ENCODE measurements around the gene LEUTX. TPM values are rescaled to one million over a fixed set of nuclear protein-coding genes. Genes with fewer than 3 reads are reported as not detected.
"Not testable (repeated sequence)": the region's sequence is repeated elsewhere in the genome, so short reads cannot be mapped to it uniquely, and the experiment has no call there.

Gene LEUTX
- total and polyA plus RNA-seq, 3 experiments from 2014 or later, result not detected

GRCh38 chr19:39808688-39809087 lies 30.0 kb downstream of the LEUTX start:
- not testable (repeated sequence) for H3K36me3 ChIP-seq (ENCODE audit: insufficient read depth, low read length); H3K4me3 ChIP-seq (ENCODE audit: low read length)
- CTCF ChIA-PET, result interaction anchor here (1.4 to 2.6 kb wide), 2 partner anchors 16 to 35 kb away, joined by 5 to 9 read pairs; no protein-coding TSS in a partner anchor

GRCh38 chr19:39809368-39809767 lies 30.7 kb downstream of the LEUTX start:
- Mint-ChIP-seq H3K27ac (peak overlapping the region in 1 of 8 donors; percentile 34), H3K27me3 (peaks cover 4 to 6% of the 10 kb centered on the region in 2 donors), H3K36me3 (peaks cover 0 to 3% (median 2%) of the 10 kb centered on the region in 3 donors), H3K9me3 (no peaks in the 10 kb centered on the region), H3K4me1 (no peaks in the 10 kb centered on the region), H3K4me3 (no peak overlapping the region)
- Histone ChIP-seq H3K27ac (ENCODE audit: low read depth, low read length) (no peak overlapping the region), H3K4me1 (ENCODE audit: insufficient read depth, low read length) (no peaks in the 10 kb centered on the region), H3K27me3 (ENCODE audit: insufficient read depth, low read length, poor library complexity, severe bottlenecking) (no peaks in the 10 kb centered on the region), H3K4me3 (ENCODE audit: low read length) (no peak overlapping the region), H3K36me3 (ENCODE audit: insufficient read depth, low read length) (no peaks in the 10 kb centered on the region), H3K9me3 (ENCODE audit: low read length) (no peaks in the 10 kb centered on the region)
- ChIA-PET POLR2A (no interaction called here), CTCF (interaction anchor here (2.6 kb wide), 1 partner anchor 16 kb away, joined by 9 read pairs; no protein-coding TSS in a partner anchor)
- no peak for DNase-seq

More at GRCh38 chr19:39808688-39809087, 30.0 kb downstream of the LEUTX start:
- H3K9me3 ChIP-seq (ENCODE audit: low read length); H3K27ac ChIP-seq (ENCODE audit: low read depth, low read length); POLR2A ChIA-PET; H3K27me3 ChIP-seq (ENCODE audit: insufficient read depth, low read length, poor library complexity, severe bottlenecking); H3K4me1 Mint-ChIP-seq; H3K9me3 Mint-ChIP-seq; H3K4me3 Mint-ChIP-seq; DNase-seq; H3K36me3 Mint-ChIP-seq; H3K4me1 ChIP-seq (ENCODE audit: insufficient read depth, low read length): not testable (repeated sequence)
- Mint-ChIP-seq H3K27me3 (peaks cover 8 to 13% of the 10 kb centered on the region in 2 donors), H3K27ac (peak overlapping the region in 2 of 8 donors; percentile 27 to 85)

- Mint-ChIP-seq H3K9me3 (no peaks in the 10 kb centered on the region), H3K4me3 (no peak overlapping the region), H3K27ac (no peak overlapping the region), H3K27me3 (peaks cover under 1 to 3% of the 10 kb centered on the region in 2 donors), H3K36me3 (peaks cover 0 to 3% (median 2%) of the 10 kb centered on the region in 3 donors), H3K4me1 (no peaks in the 10 kb centered on the region)
- Histone ChIP-seq H3K27ac (ENCODE audit: low read depth, low read length) (no peak overlapping the region), H3K9me3 (ENCODE audit: low read length) (no peaks in the 10 kb centered on the region), H3K4me1 (ENCODE audit: insufficient read depth, low read length) (no peaks in the 10 kb centered on the region), H3K27me3 (ENCODE audit: insufficient read depth, low read length, poor library complexity, severe bottlenecking) (no peaks in the 10 kb centered on the region), H3K4me3 (ENCODE audit: low read length) (no peak overlapping the region), H3K36me3 (ENCODE audit: insufficient read depth, low read length) (no peaks in the 10 kb centered on the region)
- ChIA-PET CTCF (interaction anchor here (1.0 kb wide), 1 partner anchor 18 kb away, joined by 3 read pairs; no protein-coding TSS in a partner anchor), POLR2A (no interaction called here)
- DNase-seq, result no peak
Measured at GRCh38 chr19:39810424-39810823, 31.8 kb downstream of the LEUTX start.

- H3K4me1 Mint-ChIP-seq, result peaks cover 0 to 4% (median 2%) of the 10 kb centered on the region in 3 donors
- H3K9me3 Mint-ChIP-seq, result no peaks in the 10 kb centered on the region
- H3K4me3 Mint-ChIP-seq, result no peak overlapping the region
- Histone ChIP-seq H3K27ac (ENCODE audit: low read depth, low read length) (no peak overlapping the region), H3K27me3 (ENCODE audit: insufficient read depth, low read length, poor library complexity, severe bottlenecking) (no peaks in the 10 kb centered on the region), H3K4me3 (ENCODE audit: low read length) (no peak overlapping the region), H3K9me3 (ENCODE audit: low read length) (no peaks in the 10 kb centered on the region), H3K36me3 (ENCODE audit: insufficient read depth, low read length) (no peaks in the 10 kb centered on the region), H3K4me1 (ENCODE audit: insufficient read depth, low read length) (no peaks in the 10 kb centered on the region)
- no peak overlapping the region for H3K27ac Mint-ChIP-seq
- peaks cover 0 to under 1% of the 10 kb centered on the region in 2 donors for H3K27me3 Mint-ChIP-seq
- ChIA-PET CTCF (interaction anchor here (0.6 to 1.7 kb wide), 3 partner anchors 8 to 19 kb away, joined by 3 to 4 read pairs (median 3); no protein-coding TSS in a partner anchor), POLR2A (no interaction called here)
- peaks cover 0 to 6% (median 5%) of the 10 kb centered on the region in 3 donors for H3K36me3 Mint-ChIP-seq
- no peak for DNase-seq
Measured at GRCh38 chr19:39811064-39811463, 32.4 kb downstream of the LEUTX start.

GRCh38 chr19:39813264-39813993 lies 34.8 kb downstream of the LEUTX start:
- Mint-ChIP-seq H3K4me3 (no peak overlapping the region), H3K27ac (peak overlapping the region in 3 of 8 donors; percentile 7 to 63 (median 50)), H3K36me3 (peaks cover 0 to 19% (median 16%) of the 10 kb centered on the region in 3 donors), H3K4me1 (peaks cover 0 to 13% (median 2%) of the 10 kb centered on the region in 3 donors), H3K9me3 (no peaks in the 10 kb centered on the region), H3K27me3 (no peaks in the 10 kb centered on the region)
- CTCF ChIA-PET, result interaction anchor here (0.9 to 2.0 kb wide), 2 partner anchors 30 kb away, joined by 3 to 8 read pairs; no protein-coding TSS in a partner anchor
- H3K9me3 ChIP-seq (ENCODE audit: low read length), result no peaks in the 10 kb centered on the region
- POLR2A ChIA-PET, result no interaction called here
- H3K4me1 ChIP-seq (ENCODE audit: insufficient read depth, low read length), result no peaks in the 10 kb centered on the region
- DNase-seq, result no peak
- H3K27me3 ChIP-seq (ENCODE audit: insufficient read depth, low read length, poor library complexity, severe bottlenecking), result no peaks in the 10 kb centered on the region
- no peak overlapping the region for H3K4me3 ChIP-seq (ENCODE audit: low read length)
- no peak overlapping the region for H3K27ac ChIP-seq (ENCODE audit: low read depth, low read length)
- no peaks in the 10 kb centered on the region for H3K36me3 ChIP-seq (ENCODE audit: insufficient read depth, low read length)

- H3K9me3 ChIP-seq (ENCODE audit: low read length); POLR2A ChIA-PET; DNase-seq; H3K36me3 ChIP-seq (ENCODE audit: insufficient read depth, low read length); H3K27ac Mint-ChIP-seq; H3K27me3 Mint-ChIP-seq; H3K27ac ChIP-seq (ENCODE audit: low read depth, low read length); H3K9me3 Mint-ChIP-seq; H3K4me1 ChIP-seq (ENCODE audit: insufficient read depth, low read length); H3K4me3 Mint-ChIP-seq; H3K27me3 ChIP-seq (ENCODE audit: insufficient read depth, low read length, poor library complexity, severe bottlenecking); H3K4me3 ChIP-seq (ENCODE audit: low read length): not testable (repeated sequence)
- Mint-ChIP-seq H3K4me1 (peaks cover 5 to 18% (median 6%) of the 10 kb centered on the region in 3 donors), H3K36me3 (peaks cover 0 to 21% (median 16%) of the 10 kb centered on the region in 3 donors)
- CTCF ChIA-PET, result interaction anchor here (0.9 kb wide), 1 partner anchor 29 kb away, joined by 3 read pairs; no protein-coding TSS in a partner anchor
Measured at GRCh38 chr19:39814111-39814510, 35.5 kb downstream of the LEUTX start.

GRCh38 chr19:39814595-39814994 lies 35.9 kb downstream of the LEUTX start:
- H3K4me1 Mint-ChIP-seq, result peaks cover 10 to 22% (median 11%) of the 10 kb centered on the region in 3 donors
- no peak for DNase-seq
- POLR2A ChIA-PET, result no interaction called here
- peaks cover 0 to 21% (median 16%) of the 10 kb centered on the region in 3 donors for H3K36me3 Mint-ChIP-seq
- H3K27me3 Mint-ChIP-seq, result no peaks in the 10 kb centered on the region
- no peak overlapping the region for H3K4me3 Mint-ChIP-seq
- Histone ChIP-seq H3K9me3 (ENCODE audit: low read length) (no peaks in the 10 kb centered on the region), H3K4me3 (ENCODE audit: low read length) (no peak overlapping the region), H3K36me3 (ENCODE audit: insufficient read depth, low read length) (no peaks in the 10 kb centered on the region), H3K27ac (ENCODE audit: low read depth, low read length) (no peak overlapping the region), H3K4me1 (ENCODE audit: insufficient read depth, low read length) (no peaks in the 10 kb centered on the region), H3K27me3 (ENCODE audit: insufficient read depth, low read length, poor library complexity, severe bottlenecking) (no peaks in the 10 kb centered on the region)
- CTCF ChIA-PET, result interaction anchor here (0.9 kb wide), 1 partner anchor 29 kb away, joined by 3 read pairs; no protein-coding TSS in a partner anchor
- H3K27ac Mint-ChIP-seq, result peak overlapping the region in 1 of 8 donors; percentile 57
- no peaks in the 10 kb centered on the region for H3K9me3 Mint-ChIP-seq

- peak overlapping the region in 1 of 7 donors; percentile 53 for H3K4me3 Mint-ChIP-seq
Measured at GRCh38 chr19:39816287-39817048, 37.8 kb downstream of the LEUTX start.

More at GRCh38 chr19:39816287-39817048, 37.8 kb downstream of the LEUTX start:
- ChIA-PET POLR2A (no interaction called here), CTCF (no interaction called here)
- Histone ChIP-seq H3K9me3 (ENCODE audit: low read length) (no peaks in the 10 kb centered on the region), H3K27ac (ENCODE audit: low read depth, low read length) (no peak overlapping the region), H3K27me3 (ENCODE audit: insufficient read depth, low read length, poor library complexity, severe bottlenecking) (no peaks in the 10 kb centered on the region), H3K36me3 (ENCODE audit: insufficient read depth, low read length) (no peaks in the 10 kb centered on the region), H3K4me3 (ENCODE audit: low read length) (no peak overlapping the region), H3K4me1 (ENCODE audit: insufficient read depth, low read length) (no peaks in the 10 kb centered on the region)
- Mint-ChIP-seq H3K27ac (peak overlapping the region in 3 of 8 donors; percentile 30 to 59 (median 44)), H3K9me3 (no peaks in the 10 kb centered on the region), H3K27me3 (no peaks in the 10 kb centered on the region), H3K36me3 (peaks cover 0 to 21% (median 16%) of the 10 kb centered on the region in 3 donors), H3K4me1 (peaks cover 12 to 25% (median 13%) of the 10 kb centered on the region in 3 donors)
- no peak for DNase-seq
